ENCODE data around the gene LMLN.

GRCh38 chr3:197959500-197959890 is 522 bp upstream of the LMLN start:
- TF ChIP-seq, protein P1, sequence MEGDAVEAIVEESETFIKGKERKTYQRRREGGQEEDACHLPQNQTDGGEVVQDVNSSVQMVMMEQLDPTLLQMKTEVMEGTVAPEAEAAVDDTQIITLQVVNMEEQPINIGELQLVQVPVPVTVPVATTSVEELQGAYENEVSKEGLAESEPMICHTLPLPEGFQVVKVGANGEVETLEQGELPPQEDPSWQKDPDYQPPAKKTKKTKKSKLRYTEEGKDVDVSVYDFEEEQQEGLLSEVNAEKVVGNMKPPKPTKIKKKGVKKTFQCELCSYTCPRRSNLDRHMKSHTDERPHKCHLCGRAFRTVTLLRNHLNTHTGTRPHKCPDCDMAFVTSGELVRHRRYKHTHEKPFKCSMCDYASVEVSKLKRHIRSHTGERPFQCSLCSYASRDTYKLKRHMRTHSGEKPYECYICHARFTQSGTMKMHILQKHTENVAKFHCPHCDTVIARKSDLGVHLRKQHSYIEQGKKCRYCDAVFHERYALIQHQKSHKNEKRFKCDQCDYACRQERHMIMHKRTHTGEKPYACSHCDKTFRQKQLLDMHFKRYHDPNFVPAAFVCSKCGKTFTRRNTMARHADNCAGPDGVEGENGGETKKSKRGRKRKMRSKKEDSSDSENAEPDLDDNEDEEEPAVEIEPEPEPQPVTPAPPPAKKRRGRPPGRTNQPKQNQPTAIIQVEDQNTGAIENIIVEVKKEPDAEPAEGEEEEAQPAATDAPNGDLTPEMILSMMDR (IDR thresholded peaks at IDR 0.05; ENCODE audit: low read depth, low read length, poor library complexity, severe bottlenecking): no peak
- no peak for TF ChIP-seq EZH2phosphoT487 (IDR thresholded peaks at IDR 0.05; ENCODE audit: borderline replicate concordance, low read length)

All from DOHH2 (cell line).